ENCODE data around the gene ATP5MC2.
"Not testable (repeated sequence)": the region's sequence is repeated elsewhere in the genome, so short reads cannot be mapped to it uniquely, and the experiment has no call there.

Gene ATP5MC2

DNA sequence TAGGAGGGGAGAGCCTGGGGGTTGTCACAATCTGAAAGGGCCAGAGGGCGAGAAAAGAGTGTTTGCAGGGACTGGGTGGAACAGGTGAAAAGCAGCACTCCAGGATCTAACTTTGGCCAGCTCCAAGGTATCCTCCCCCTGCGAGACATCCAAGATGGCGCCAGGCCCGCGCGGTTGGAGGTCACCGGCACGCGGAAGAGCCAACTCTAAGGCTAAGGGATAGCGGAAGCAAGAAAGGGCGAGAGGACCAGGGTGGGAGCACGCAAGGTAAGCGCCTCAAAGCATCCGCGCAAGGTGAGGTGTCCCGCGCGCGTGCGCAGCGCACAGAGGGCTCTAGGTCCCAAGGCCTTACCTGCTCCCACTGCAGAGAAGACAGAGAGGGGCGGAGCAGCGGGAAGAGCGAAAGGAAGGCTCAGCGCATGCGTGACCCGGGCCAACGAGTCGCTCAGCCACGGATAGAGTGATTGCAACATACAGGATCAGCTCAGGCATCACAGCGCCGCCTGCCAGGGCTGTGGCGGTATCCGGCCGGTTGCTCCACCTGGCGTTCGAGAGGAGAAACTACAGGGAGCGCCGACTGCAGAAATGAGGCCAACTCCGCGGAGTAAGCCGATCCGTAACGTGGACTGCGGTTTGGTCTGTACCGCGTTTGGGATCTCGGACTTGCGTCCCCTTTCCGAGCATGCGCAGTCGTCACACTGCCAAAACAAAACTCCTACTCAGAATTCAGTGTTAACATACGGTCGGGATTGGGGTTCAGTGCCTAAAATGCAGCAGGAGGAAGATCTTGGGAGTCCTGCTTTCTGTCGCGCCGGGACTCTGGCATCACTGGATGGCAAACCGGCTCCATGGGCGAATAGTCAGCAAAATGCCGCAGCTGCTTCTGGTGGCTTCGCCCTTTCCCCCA is at the start of gene ATP5MC2:
Gene ATP5MC2 (minus strand): TSS at position 383 of the 907 bp plus-strand sequence. CDS start 3,469 bp downstream, outside the sequence.
- DNase-seq, result peak; percentile 84 to 99 (median 98)

DNA sequence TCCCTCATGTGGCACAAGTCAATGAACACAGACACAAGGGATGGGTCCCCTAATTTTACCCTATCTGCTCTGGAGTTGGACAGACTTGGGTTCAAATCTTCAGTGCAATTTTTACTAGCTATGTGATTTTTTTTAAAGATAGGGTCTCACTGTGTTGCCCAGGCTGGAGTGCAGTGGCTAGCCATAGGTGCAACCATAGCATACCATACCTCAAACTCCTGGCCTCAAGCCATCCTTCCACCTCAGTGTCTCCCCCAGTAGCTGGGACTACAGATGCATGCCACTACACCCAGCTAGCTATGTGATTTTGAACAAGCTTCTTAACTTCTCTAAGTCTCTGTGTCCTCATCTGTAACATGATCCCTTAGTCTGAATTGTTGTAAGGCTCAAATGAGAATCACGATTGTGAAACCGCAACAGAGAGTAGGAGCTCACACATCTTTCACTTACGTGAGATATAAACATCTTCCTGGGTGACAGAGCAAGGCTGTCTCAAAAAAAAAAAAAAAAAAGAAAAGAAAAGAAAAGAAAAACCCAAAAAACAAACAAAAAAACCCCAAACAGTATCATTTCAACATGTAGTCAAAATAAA is 46.7 kb upstream of the ATP5MC2 start:
- no peak for DNase-seq

DNA sequence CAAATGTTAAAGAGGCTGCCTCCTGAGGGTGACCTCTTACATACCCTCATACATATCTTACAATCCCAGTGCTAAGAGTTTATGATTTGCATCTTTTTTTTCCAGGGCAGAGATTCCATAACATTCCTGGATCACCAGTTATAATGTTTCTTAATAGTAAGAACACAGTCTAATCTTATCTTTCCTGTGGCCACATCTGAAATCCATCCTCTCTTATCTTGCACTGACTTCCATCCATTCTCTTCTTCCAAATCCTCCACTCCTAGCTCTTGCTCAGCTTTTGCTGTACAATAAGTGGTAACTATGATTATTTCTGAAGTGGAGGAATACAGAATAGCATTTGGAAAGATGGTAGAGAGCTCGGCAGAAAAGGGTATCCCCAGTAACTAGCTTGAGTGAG is 45.1 kb upstream of the ATP5MC2 start:
- no peak for DNase-seq

DNA sequence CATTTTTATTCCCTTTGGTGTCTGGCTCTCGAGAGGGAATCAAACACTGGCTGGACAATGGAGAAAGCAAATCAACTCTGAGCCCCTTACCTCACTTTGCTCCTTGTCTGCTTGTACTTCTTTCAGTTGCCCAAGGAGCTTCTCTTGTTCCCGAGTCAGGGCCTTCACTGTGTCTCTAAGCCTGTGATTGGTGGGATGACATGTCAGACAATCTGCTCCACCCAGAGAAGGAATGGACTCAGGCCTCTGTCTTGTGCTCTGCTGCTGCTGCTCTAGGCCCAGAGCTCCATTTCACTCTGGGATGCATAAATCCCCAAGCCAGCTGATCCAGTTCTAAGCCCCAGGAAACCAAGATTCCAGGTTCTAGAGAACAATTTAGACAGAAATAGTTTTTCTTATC is 43.8 kb upstream of the ATP5MC2 start:
- DNase-seq, result no peak

DNA sequence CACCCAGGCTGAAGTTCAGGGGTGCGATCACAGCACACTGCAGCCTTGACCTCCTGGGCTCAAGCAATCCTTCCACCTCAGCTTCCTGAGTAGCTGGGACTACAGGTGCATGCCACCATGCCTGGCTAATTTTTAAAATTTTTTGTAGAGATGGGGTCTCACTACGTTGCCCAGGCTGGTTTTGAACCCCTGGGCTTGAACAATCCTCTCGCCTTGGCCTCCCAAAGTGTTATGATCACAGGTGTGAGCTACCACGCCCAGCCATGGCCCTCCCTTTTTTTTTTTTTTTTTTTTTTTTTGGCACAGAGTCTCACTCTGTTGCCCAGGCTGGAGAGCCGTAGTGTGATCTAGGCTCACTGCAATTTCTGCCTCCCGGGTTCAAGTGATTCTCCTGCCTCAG is 42.7 kb upstream of the ATP5MC2 start:
- not testable (repeated sequence) for DNase-seq

DNA sequence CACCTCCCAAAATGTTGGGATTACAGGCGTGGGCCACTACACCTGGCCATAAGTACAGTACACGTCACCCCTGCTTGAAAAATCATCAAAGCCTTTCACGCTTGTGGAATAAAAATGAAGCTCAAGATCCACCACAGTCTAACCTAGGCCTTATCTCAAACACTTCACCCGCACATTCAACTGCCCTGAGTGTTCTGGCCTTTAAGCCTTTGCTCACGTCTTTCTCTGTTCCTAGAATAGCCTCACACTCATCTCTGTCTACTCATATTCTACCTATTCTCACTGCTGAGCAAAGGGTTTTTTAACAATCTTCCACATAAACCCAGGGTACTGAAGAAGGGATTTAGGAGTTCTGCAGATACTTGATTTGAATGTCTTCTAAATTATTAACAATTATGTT is 41.4 kb upstream of the ATP5MC2 start:
- DNase-seq, result no peak

DNA sequence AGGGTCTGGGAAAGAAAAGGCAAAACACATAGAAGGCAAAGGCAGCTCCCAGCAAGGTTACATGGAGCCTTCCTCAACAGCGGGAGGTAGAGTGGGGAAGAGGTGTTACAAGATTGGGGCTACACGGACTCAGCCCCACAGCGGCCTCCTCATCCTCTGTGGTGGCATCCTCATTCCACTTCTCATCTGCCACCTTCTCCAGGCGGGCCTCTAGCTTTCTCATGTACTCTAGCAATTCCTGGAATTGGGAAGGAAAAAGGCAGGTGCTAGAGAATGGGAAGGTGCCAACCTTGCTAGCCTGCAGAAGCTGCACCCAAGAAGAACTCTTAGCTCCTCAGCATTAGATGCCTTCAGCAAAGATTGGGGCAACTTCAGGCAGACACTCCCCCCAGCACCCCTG is 38.1 kb upstream of the ATP5MC2 start:
- DNase-seq, result no peak

DNA sequence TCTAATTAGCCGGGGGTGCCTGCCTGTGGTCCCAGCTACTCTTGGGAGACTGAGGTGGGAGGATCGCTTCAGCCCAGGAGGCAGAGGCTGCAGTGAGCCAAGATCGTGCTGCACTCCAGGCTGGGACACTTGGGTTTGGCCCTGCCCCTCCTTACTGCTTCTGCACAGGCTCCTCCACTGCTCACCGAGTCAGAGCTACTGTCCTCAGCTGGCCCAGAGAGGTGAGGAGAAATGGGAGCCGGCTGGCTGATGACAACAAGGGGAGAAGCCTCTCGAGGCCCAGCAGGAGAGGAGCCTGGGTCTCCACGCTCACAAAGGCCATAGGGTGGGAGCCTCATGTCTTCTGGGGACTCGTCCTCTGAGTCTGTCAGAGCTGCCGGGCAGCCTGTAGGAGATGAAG is 37.6 kb upstream of the ATP5MC2 start:
- DNase-seq, result no peak

DNA sequence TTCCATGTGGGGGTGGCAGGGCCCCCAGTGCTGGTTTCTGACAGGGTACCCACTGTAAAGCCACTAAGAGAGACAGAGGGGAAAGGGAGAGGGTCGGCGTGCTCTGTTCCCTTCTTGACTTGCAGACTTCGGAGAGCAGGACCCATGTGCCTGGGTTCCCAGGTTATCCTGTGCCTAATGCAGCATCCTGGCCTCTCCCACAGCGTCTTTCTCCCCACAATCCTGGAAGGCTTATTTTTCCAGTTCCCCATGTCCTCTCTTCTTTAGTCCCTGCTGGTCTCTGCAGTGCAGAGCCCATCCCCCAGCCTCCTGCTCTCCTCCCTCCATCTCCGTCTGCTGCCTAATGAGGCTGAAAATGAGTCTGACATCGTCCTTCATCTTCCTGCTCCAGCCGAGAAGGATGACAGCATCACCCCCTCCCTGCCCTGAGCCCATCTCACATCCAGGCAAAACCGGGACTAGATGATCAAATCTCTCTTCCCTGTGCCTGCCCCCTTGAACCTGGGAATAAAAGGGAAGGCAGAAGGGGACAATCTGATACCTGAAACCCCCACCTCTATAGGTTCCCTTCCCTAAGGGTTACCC is 36.3 kb upstream of the ATP5MC2 start:
- no peak for DNase-seq

DNA sequence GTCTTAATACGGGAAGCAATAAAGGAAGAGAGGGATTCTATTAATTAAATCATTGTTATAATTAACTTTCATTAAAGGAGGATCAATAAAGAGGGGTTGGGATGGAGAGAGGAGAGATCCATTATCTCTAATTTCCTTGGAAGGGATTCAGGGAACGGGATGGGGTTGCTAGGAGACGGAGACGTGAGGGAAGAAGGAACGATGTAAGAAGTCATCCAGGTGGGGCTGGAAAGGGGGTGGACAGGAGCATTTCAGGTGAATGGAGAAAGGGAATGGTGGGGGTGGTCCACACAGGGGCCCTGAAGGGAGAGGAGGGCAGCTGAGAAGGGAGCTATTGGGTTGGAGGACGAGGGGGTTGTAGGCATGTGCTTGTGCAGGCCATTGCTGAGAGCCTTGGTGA is 34.2 kb upstream of the ATP5MC2 start:
- DNase-seq, result peak in 15 of 56 donors; percentile 6 to 48 (median 24)

DNA sequence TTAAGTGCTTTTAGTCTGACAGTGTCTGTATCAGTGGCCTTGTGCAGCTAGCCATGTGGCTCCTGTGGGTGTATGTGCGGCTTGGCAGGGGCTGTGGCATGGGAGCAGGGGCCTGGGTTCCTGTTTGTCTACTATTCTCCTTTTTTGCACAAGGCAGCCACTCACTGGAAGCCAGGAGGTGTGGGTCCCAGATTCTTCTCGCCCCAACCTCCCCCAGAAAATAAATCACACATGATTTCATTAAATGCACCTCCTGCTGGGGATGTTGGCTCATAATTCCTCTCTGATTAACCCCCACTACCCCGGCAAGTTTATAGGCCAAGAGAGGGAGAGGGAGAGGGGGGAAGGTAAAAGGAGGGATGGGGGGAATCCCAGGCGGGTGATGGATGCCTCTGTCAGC is 33.8 kb upstream of the ATP5MC2 start:
- peak in 5 of 56 donors; percentile 8 to 42 (median 19) for DNase-seq

DNA sequence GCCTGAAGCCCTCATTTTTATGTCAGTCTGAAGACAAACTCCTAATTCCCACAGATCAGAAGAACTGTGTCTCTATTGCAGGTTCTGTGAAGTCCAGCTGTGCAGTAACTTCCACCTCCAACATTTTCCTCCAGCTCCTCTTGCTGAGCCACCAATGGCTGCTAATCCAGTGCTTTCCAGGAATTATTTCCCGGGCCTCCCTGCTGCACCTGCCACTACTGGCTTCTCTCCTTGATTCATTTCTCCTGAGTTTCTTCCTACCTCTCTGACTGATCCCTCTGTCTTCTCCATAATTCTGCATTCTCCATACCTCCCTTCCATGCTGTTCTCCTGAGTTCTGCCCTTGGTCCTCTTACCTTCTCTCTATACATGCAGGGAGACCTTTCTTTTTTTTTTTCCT is 30.2 kb upstream of the ATP5MC2 start:
- DNase-seq, result no peak

DNA sequence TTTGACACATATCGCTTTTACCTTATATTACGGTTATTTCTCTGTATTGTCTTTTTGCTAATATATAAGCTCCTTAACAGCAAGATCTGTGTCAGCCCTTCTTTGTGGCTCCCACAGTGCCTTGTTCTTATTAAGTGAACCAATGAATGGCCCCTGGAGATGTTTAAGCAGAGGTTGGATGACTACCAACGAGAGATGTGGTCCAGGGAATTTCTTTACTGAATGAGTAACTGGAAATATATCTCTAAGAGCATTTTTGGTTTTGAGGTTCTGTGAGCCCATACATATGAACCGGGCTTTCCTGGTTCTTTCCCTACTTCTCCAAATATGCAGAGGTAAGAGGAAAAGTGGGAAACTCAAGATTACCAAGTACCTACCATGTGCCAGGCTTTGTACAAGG is 27.9 kb upstream of the ATP5MC2 start:
- no peak for DNase-seq

DNA sequence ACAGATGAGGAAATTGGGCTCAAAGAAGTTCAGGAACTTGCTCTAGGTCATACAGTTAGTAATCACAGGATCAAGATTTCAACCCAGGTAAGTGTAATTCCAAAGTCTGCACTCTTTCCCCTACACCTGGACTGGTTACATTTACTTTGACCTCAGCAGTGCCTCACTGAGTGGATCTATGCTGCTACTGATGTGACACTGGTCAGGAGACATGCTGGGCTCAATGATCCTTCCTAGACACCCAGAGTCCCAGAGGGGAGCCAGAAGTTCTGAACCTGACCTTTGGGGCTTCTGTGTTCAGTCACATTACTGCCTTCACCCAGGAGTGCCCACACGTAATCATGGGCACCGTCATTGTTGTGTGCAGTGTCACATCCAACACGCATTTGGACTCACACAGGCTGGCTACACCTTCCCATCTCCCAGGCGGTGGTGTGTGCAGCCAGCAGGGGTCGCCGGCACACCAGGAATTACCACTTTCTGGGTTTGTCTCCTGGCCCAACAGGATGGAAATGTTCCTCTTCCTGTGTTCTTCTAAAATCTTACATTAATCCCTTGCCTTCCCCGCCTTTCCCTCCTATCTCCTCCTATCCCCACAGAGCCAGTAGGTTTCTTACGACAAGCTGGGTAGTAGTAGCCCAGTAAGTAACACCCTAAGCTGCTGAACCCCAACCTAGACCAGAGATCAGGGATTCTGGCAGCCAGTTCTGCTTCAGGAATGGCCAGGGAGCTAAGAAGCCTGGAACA is 25.8 kb upstream of the ATP5MC2 start:
- DNase-seq, result peak in 52 of 56 donors; percentile 23 to 90 (median 71)

DNA sequence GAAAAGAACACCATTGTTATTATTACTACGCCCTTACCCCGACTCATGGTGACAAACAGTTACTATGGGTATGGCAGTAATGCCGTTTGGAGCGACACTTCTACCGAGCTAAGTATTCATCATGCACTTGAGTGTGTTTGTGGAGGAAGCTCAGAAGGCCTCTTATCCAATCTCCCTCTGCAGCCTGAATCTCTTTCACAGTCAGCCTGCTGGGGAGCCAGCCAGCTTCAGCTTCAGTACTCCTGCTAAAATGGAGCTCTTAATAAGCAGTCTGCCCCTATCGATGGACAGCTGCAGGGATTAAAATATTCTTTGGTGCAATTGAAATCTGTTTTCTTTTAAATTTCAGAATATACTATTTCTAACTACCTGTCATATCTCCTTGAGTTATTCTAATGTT is 24.7 kb upstream of the ATP5MC2 start:
- peak in 7 of 56 donors; percentile 3 to 43 (median 17) for DNase-seq

DNA sequence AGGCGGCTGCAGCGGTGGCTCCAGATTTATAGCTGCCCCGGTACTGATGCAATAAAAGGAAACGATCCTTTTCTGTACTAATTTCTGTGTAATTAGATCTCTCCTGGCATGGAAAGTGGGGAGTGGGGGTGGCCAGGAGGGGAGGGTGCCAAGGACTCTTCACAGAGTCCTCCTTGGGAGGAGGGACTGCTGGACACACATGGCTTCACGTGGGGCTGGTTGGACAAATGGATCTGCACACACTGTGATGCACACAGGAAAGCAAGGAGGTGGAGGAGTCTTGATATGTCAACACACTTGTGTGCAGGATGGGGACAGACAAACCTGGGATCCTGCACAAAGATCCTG is 23.8 kb upstream of the ATP5MC2 start:
- DNase-seq, result no peak

DNA sequence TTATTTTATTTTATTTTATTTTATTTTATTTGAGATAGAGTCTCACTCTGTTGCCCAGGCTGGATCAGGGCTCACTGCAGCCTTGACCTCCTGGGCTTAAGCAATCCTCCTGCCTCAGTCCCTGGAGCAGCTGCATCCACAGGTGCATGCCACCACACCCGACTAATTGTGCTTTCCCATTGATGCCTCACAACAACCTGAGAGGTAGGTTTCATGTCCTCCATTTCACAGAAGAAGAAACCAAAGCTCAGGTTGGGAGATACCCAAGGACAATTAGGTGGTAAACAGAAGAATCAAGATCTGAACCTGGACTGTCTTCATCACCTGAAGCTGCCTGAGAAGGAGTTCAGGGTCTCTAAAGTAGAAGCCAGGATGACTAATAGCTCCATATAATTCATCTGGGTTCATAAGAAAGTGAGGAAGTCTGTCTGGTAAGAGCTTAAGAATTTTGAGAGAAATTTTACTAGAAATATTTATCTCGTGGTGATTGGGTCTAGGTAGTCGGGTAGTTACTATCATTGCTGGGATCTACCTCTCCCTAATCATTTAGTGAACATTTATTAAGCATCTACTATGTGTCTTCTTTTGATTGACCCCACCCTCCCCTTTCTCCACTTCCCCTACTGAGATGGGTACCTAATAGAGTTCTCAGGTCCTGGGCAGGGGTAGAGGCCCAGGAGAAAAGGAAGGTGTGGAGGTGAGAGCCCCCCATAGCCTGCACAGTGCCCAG is 23.2 kb upstream of the ATP5MC2 start:
- no peak for DNase-seq

DNA sequence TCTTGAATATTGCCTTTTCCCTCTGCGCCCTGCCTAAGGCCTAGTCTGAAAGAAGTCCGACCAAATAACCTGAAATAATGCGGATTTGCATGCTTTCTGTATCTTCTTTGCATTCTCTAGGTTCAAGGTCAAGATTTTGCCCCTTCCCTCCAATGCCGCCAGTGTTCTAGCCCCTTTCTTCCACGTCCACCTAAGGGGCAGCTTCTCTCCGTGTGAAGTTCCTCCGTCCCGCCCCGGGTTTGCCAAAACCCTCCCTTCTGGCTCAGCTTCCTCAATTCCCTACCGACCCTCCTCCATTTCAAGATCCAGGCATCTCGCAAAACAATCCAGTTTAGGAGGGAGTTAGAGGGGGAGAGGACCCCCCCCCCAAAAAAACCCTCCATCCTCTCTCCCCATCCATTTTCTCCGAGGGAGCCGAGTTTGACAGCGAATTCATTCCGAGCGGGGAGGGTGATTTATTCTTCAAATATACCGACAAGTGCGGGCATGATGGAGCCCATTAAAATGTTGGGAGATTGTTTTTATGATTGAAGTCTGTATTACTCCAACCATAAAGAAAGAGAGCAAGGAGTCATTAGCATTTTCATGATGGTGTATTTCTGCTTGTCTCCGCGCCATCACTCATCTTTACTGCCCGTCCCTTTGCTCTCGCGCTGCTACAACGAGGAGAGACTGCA is 20.9 kb upstream of the ATP5MC2 start:
- no peak for DNase-seq

DNA sequence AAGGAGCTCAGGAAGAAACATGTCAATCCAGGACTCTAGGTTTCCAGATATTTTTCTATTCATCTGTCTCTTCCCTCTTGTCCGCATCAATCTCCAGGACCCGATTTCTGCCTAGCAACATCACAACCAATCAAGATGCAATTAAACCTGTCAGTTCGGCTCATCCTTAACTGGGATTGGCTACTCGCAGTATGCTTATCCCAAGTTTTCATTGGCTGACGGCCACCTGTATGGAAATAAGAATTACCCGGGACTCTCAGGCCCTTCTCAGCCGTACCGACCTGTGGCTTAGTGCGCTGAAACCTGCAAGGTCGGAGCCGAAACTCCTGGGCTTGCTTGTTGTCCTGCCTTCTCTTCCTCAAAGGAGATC is 20.4 kb upstream of the ATP5MC2 start:
- DNase-seq, result peak in 49 of 56 donors; percentile 19 to 90 (median 66)
